Glutamatergic neuron (in vitro differentiated cells): ENCODE results near the gene NAA60. TPM values are rescaled to one million over a fixed set of nuclear protein-coding genes. Genes with fewer than 3 reads are reported as not detected.

Experiments
- DNase-seq: peaks from one replicate; pipeline ENCODE4 v3.0.0; 2022
- H3K27ac Mint-ChIP-seq: one replicate; pipeline ENCODE4 v1.8.0; 2020; ENCODE audit warnings: mild to moderate bottlenecking, mixed read lengths, inconsistent platforms; ENCODE audit not compliant: unreplicated experiment
- H3K27me3 Mint-ChIP-seq: one replicate; pipeline ENCODE4 v1.8.0; 2020; ENCODE audit warnings: mild to moderate bottlenecking, moderate library complexity, mixed read lengths, inconsistent platforms; ENCODE audit not compliant: unreplicated experiment
- H3K36me3 Mint-ChIP-seq: one replicate; pipeline ENCODE4 v1.8.0; 2020; ENCODE audit warnings: mild to moderate bottlenecking, mixed read lengths, inconsistent platforms; ENCODE audit not compliant: unreplicated experiment
- H3K4me1 Mint-ChIP-seq: one replicate; pipeline ENCODE4 v1.8.0; 2020; ENCODE audit warnings: mild to moderate bottlenecking, low read depth, mixed read lengths, inconsistent platforms; ENCODE audit not compliant: unreplicated experiment
- H3K4me3 Mint-ChIP-seq: one replicate; pipeline ENCODE4 v1.8.0; 2020; ENCODE audit warnings: mild to moderate bottlenecking, mixed read lengths, inconsistent platforms; ENCODE audit not compliant: unreplicated experiment
- H3K9me3 Mint-ChIP-seq: one replicate; pipeline ENCODE4 v1.8.0; 2020; ENCODE audit warnings: mild to moderate bottlenecking, moderate library complexity, mixed read lengths, inconsistent platforms; ENCODE audit not compliant: unreplicated experiment
- total RNA-seq: library from RNA; stranded (reverse); fragmentation: NEBNext Ultra II Directional; extraction: Animal tissue kit (Norgen Biotek cat#: 25700); gene quantifications from one replicate; pipeline ENCODE4 v1.2.1, GENCODE V29; 2021; ENCODE audit not compliant: unreplicated experiment
- TF ChIP-seq, protein P1 (sequence below): fragments of 200-600 bp; sonication (generic); IDR thresholded peaks from one replicate; pipeline ENCODE4 v1.5.0; 2021; ENCODE audit not compliant: partially characterized antibody, unreplicated experiment

NAA60 gene
- total RNA-seq, 1 donor from 2014 or later: 69.9 TPM

DNA sequence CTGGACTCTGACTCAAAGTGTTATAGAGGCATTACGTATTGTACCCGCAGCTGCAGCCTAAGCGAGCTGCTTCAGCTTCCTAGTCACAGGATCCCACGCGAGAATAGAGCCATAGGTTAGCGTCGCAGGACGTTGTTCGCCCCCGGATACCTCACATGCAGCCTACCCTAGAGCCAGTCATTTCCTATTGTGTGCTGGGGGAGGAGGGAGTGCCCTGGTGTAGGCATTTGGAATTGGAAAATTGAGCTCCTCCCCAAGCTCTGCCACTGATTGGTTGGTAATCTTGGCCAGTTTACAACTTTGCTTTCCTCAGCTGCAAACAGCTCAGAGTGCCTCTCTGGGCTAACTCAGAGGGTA is 530 bp downstream of the NAA60 start:
- H3K36me3 Mint-ChIP-seq: peaks cover 10% of the 10 kb centered on the region
- H3K27ac Mint-ChIP-seq: peak overlapping the region; percentile 96
- TF ChIP-seq, protein P1, sequence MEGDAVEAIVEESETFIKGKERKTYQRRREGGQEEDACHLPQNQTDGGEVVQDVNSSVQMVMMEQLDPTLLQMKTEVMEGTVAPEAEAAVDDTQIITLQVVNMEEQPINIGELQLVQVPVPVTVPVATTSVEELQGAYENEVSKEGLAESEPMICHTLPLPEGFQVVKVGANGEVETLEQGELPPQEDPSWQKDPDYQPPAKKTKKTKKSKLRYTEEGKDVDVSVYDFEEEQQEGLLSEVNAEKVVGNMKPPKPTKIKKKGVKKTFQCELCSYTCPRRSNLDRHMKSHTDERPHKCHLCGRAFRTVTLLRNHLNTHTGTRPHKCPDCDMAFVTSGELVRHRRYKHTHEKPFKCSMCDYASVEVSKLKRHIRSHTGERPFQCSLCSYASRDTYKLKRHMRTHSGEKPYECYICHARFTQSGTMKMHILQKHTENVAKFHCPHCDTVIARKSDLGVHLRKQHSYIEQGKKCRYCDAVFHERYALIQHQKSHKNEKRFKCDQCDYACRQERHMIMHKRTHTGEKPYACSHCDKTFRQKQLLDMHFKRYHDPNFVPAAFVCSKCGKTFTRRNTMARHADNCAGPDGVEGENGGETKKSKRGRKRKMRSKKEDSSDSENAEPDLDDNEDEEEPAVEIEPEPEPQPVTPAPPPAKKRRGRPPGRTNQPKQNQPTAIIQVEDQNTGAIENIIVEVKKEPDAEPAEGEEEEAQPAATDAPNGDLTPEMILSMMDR: no peak
- H3K9me3 Mint-ChIP-seq: peaks cover 13% of the 10 kb centered on the region
- DNase-seq: peak; percentile 28
- H3K4me3 Mint-ChIP-seq: peak overlapping the region; percentile 100
- peaks cover 2% of the 10 kb centered on the region for H3K4me1 Mint-ChIP-seq
- H3K27me3 Mint-ChIP-seq: peaks cover 5% of the 10 kb centered on the region

DNA sequence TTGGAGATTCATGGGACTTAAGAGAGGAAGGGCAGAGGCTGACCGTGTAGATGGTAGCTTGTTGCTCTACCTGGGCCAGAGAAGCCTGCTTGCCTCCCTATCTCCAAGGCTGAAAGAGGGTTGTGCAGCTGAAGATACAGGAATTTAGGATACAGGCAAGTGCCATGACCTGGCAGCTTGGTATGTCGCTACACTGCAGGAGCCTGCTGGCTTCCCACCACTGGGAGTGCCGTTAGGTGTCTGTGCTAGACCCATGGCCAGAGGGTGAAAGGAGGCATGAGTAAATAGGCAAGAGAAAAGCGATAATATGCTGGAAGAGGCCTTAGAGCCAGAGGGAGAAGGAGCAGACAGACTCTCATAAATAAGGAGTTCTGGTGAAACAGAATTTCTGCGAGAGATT is 10.6 kb downstream of the NAA60 start:
- Mint-ChIP-seq H3K9me3 (peaks cover 12% of the 10 kb centered on the region), H3K27me3 (peaks cover 11% of the 10 kb centered on the region), H3K36me3 (peaks cover 5% of the 10 kb centered on the region), H3K4me3 (no peak overlapping the region), H3K27ac (no peak overlapping the region), H3K4me1 (peaks cover 4% of the 10 kb centered on the region)
- TF ChIP-seq, protein P1: no peak
- DNase-seq: no peak

DNA sequence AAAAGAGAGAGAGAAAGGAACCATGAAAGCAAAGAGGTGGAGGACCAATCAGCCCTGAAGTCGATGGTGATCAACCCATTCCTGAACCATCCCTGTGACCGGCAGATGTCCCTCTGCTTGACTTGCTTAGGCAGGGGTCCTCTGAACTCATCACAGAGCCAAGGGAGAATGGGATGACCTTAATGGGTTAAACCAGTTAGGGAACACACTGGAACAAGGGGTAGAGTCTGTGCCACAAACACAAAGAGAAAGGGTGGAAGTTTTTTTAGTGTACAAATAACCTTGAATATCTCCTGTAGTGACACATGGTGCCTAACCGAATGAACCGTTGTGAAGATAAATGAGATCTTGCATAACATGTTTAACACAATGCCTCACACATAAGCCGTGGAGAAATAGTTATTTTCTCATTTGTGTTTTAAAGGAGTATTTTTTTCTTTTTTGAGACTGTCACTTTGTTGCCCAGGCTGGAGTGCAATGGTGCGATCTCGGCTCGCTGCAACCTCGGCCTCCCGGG is 11.2 kb downstream of the NAA60 start:
- H3K36me3 Mint-ChIP-seq: peaks cover 3% of the 10 kb centered on the region
- peaks cover 10% of the 10 kb centered on the region for H3K4me1 Mint-ChIP-seq
- no peak overlapping the region for H3K4me3 Mint-ChIP-seq
- TF ChIP-seq, protein P1: no peak
- DNase-seq: no peak
- H3K27me3 Mint-ChIP-seq: peaks cover 11% of the 10 kb centered on the region
- peaks cover 12% of the 10 kb centered on the region for H3K9me3 Mint-ChIP-seq
- no peak overlapping the region for H3K27ac Mint-ChIP-seq

DNA sequence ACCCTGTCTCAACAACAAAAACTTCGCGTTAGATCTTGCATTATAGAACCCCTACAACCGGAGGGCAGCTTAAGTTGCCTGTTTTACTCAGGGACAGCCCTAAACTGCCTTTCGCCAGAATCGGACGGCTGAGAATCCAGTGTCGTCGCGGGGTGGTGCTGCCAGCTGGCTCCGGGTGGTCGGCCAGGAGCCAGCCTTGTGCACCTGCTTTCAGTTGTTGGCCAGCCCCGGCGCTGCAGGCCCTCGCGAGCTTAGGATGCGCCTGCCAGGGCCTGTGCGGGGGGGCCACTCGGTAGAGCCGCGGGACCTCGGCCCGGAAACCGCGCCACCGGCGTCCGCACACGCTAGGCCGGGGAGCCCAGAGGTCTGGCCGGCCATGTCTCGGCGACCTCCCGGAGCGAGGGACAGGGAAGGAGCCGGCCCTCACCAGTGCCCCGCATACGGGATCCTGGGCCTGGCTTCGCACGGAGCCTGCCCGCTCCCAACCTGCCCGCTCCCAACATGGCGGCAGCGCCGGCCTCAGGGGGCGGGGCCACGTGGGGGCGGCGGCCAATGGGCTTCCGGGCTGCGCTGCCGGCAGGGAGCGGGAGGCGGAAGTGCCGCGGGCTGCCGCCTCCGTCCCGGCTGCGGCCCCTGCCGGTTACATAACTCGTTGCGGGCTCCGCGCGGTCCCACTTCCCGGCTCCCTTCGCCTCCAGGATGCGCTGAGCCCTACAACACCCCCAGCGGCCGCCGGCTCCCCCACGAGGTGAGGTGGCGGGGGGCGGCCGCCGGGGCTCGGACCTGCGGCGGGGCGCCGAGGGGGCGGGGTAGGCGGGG is 14.2 kb downstream of the NAA60 start:
- Mint-ChIP-seq H3K27me3 (peaks cover 11% of the 10 kb centered on the region), H3K4me3 (peak overlapping the region; percentile 85), H3K4me1 (peaks cover 22% of the 10 kb centered on the region), H3K9me3 (peaks cover 12% of the 10 kb centered on the region), H3K36me3 (no peaks in the 10 kb centered on the region), H3K27ac (peak overlapping the region; percentile 96)
- DNase-seq: peak; percentile 95
- TF ChIP-seq, protein P1: peak; percentile 61

DNA sequence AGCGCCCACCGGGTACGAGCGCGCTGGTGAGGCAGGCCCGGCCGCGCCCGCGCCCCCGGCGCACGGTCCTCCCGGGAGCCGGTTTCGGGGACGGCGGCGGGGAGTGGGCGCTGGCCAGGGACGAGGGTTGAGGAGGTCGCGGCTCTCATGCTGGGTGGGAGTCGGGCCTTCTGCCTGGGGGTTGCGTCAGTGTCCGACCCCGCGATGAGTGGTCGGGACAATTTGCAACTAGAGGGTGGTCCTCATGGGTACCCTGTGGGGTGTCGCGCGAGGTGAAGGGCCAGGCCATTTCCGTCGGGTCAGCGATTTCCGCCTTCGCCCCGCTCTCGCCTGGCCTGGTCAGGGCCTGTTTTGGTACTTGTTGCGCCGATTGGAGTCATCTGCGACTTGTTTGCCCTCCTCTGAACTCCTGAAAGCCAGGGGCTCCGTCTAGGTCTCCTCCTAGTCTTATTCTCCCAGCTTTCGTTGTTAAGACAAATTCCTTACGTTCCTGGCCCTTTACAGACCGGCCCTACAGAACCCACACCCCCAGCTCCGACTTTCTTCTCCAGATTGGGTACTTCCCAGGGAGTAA is 14.9 kb downstream of the NAA60 start:
- peak overlapping the region; percentile 83 for H3K27ac Mint-ChIP-seq
- peak overlapping the region; percentile 90 for H3K4me3 Mint-ChIP-seq
- H3K27me3 Mint-ChIP-seq: peaks cover 11% of the 10 kb centered on the region
- DNase-seq: peak; percentile 43
- H3K4me1 Mint-ChIP-seq: peaks cover 22% of the 10 kb centered on the region
- H3K36me3 Mint-ChIP-seq: no peaks in the 10 kb centered on the region
- TF ChIP-seq, protein P1: peak; percentile 13
- peaks cover 12% of the 10 kb centered on the region for H3K9me3 Mint-ChIP-seq
